ENCODE results near the gene DMC1.

Gene DMC1

DNA sequence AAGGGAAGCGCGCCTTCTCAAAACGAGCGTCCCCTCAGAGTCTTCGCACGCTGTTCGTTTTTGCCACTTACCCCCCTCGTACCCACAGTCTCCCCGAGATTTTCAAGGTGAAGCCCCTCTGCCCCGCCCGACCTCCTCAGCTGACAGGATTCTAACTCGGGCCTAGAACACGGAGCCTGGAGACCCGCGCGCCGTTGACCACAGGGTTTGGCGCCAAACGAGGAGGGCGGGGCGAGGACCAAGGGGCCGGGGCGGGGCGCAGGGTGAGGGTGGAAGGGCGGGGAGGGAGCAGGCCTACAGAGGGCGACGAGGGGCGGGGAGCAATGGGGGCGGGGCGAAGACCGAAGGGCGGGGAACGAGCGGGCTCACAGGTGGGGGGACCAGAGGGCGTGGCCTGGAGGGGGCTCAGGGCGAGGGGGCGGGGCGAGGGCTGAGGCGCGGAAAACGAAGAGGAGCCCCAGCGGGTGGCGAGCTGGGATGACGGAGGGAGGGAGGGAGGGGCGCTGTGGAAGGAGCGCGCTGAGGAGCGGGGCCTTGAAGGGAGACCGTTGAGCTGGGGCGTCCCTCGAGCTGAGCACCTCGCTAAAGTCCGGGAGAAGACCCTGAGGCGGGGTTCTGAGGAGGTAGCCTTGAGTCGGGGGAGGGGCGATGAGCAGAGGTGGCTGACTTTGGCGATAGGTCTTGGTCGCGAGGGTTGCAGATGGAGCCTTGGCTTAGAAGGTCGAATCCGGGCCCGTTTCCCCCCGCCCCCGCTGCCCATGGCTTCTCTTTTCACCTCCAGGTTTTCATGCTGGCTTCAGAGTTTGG lies at the start of gene DMC1:
TSS of gene DMC1 (minus strand) at position 212 of the 807 bp plus-strand sequence. CDS start 1,927 bp downstream, outside the sequence.
- TF ChIP-seq GATA2 (IDR thresholded peaks at IDR 0.05; ENCODE audit: low read depth, low read length) (no peak), GATA3 (IDR thresholded peaks at IDR 0.05; ENCODE audit: low read depth, low read length) (no peak)

DNA sequence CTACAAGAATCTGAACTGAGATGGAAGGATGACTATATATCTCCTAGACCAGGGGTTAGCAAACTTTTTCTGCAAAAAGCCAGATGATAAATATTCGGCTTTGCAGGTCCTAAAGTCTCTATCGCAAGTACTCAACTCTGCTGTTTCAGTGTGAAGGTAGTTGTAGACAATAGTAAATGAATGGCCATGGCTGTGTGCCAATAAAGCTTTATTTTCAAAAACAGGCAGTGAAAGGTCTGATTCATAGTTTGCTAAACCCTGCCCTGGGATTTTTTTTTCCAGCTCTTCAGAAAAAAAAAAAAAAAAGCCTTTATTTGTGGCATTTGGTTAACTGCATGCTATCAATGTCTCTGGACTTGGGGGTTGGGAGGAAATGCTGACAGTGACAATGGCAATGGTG lies 48.7 kb upstream of the DMC1 start:
- TF ChIP-seq GATA2 (IDR thresholded peaks at IDR 0.05; ENCODE audit: low read depth, low read length) (no peak), GATA3 (IDR thresholded peaks at IDR 0.05; ENCODE audit: low read depth, low read length) (no peak)

- TF ChIP-seq GATA2 (IDR thresholded peaks at IDR 0.05; ENCODE audit: low read depth, low read length) = no peak
Observed at GRCh38 chr22:38618258-38618657, 48.3 kb upstream of the DMC1 start.

- TF ChIP-seq GATA3 (IDR thresholded peaks at IDR 0.05; ENCODE audit: low read depth, low read length) = no peak
- TF ChIP-seq GATA2 (IDR thresholded peaks at IDR 0.05; ENCODE audit: low read depth, low read length) = no peak
Observed at GRCh38 chr22:38614332-38615063, 44.5 kb upstream of the DMC1 start.

- TF ChIP-seq GATA3 (IDR thresholded peaks at IDR 0.05; ENCODE audit: low read depth, low read length) (no peak), GATA2 (IDR thresholded peaks at IDR 0.05; ENCODE audit: low read depth, low read length) (no peak)
Observed at GRCh38 chr22:38613588-38613987, 43.6 kb upstream of the DMC1 start.

- TF ChIP-seq GATA3 (IDR thresholded peaks at IDR 0.05; ENCODE audit: low read depth, low read length) (no peak), GATA2 (IDR thresholded peaks at IDR 0.05; ENCODE audit: low read depth, low read length) (no peak)
Observed at GRCh38 chr22:38612217-38613006, 42.4 kb upstream of the DMC1 start.

GRCh38 chr22:38611559-38611958 lies 41.6 kb upstream of the DMC1 start:
- no peak for TF ChIP-seq GATA3 (IDR thresholded peaks at IDR 0.05; ENCODE audit: low read depth, low read length)

- TF ChIP-seq GATA2 (IDR thresholded peaks at IDR 0.05; ENCODE audit: low read depth, low read length) (no peak), GATA3 (IDR thresholded peaks at IDR 0.05; ENCODE audit: low read depth, low read length) (no peak)
Observed at GRCh38 chr22:38610234-38610633, 40.3 kb upstream of the DMC1 start.

DNA sequence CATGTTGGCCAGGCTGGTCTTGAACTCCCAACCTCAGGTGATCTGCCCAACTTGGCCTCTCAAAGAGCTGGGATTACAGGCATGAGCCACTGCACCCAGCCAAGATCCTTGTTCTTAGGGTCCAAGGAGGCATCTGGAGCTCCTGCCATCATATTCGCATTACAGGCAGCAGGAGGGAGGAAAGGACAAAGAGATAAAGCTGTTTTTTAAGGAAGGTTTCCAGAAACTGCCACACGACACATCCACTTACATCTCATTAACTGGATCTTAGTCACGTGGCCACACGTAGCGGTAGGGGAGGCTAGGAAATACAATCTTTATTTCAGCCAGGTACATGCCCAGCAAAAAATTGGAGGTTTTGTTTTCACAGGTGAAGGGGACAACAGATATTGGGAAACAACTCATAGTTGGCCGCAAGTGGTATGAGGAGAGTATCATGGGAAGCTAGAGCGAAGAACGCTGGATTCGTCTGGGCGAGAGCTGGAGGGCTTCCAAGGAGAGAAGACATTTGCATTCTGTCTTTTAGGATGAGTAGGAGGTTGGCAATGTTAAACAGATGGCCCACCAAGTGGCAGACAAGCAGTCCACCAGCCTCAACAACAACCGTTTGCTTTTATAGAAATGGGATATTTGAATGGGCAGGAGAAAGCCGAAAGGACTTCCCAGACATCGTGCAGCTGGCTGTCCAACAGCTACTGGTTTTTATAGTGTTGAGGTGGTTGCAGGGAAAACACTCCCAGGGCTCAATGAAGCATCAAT lies 39.2 kb upstream of the DMC1 start:
- TF ChIP-seq GATA2 (IDR thresholded peaks at IDR 0.05; ENCODE audit: low read depth, low read length) (no peak), GATA3 (IDR thresholded peaks at IDR 0.05; ENCODE audit: low read depth, low read length) (no peak)

DNA sequence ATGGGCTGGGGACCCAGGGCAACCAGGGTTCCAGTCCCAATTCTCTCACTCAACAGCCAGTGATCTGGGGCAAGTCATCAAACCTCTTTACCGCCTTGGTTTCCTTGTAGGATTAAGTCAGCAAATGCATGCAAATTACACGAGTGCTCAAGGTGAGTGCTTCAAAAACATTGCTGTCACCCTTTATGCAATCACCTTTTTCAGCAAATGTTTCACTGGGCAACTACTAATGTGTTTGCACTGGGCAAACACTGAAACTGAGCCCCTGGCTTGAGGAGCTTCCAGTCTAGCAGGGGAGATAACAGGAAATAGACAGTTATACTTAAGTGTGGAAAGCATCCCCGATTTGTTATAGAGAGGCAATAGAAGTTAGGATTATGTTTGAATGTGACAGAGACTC lies 37.7 kb upstream of the DMC1 start:
- TF ChIP-seq GATA2 (IDR thresholded peaks at IDR 0.05; ENCODE audit: low read depth, low read length) (no peak), GATA3 (IDR thresholded peaks at IDR 0.05; ENCODE audit: low read depth, low read length) (no peak)

- no peak for TF ChIP-seq GATA2 (IDR thresholded peaks at IDR 0.05; ENCODE audit: low read depth, low read length)
- no peak for TF ChIP-seq GATA3 (IDR thresholded peaks at IDR 0.05; ENCODE audit: low read depth, low read length)
Observed at GRCh38 chr22:38602166-38602565, 32.2 kb upstream of the DMC1 start.

DNA sequence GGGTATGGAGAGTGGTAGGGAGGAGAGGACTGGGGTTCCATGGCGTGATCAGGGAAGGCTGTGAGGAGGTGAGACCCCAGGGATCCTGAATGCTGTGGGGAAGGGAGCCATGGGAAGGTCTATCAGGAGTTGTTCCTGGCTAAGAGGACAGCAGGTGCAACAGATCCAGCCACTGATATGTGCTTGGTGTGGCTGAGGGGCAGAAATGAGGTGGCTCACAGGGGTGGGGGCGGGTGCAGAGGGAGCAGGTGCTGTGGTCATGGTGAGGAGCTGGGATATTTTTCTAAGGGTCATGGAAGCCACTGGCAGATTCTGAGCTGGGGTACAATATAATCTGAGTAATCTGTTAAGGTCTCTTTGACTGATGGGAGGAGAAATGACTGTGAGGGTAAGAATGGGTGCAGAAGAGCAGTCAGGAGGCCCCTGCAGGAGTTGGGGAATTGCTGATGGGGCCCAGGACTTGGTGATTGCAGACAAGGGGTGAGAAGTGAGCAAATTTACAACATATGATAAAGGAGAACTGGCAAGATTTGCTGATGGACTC lies 31.3 kb upstream of the DMC1 start:
- no peak for TF ChIP-seq GATA3 (IDR thresholded peaks at IDR 0.05; ENCODE audit: low read depth, low read length)
- no peak for TF ChIP-seq GATA2 (IDR thresholded peaks at IDR 0.05; ENCODE audit: low read depth, low read length)

DNA sequence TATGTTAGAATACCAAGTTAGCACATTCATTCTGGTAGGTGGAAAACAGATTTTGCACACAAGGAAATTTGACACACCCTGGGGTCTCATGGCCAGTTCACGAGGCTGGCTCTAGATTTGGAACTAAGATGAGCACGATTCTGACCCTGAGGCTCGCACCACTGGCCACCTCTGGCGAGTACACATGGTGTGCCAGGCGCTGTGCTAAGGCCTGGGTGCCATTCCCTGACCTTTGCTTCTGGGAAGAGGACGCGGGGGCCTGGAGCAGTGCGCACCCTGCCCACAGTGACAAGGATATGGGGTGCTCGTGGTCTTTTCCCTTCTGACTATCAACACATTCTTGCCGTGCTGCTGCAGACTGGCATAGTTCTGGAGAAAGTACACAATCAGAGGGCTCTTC lies 29.5 kb upstream of the DMC1 start:
- TF ChIP-seq GATA2 (IDR thresholded peaks at IDR 0.05; ENCODE audit: low read depth, low read length) (no peak), GATA3 (IDR thresholded peaks at IDR 0.05; ENCODE audit: low read depth, low read length) (no peak)
